GM23338 (cell line): ENCODE data around the gene FGF2.

Experiments used
- POLR2AphosphoS5 ChIP-seq: IDR thresholded peaks from 2 replicates; pipeline ENCODE4 v1.6.1; 2016; ENCODE audit warnings: antibody characterized with exemption, low read depth
- TF ChIP-seq, protein P1 (sequence below), 2 experiments: fragments of 200-600 bp in 1 of 2; sonication (generic) in 1 of 2; conservative IDR thresholded peaks; 2 replicates each; pipeline versions ENCODE4 v1.5.1 to v1.6.1; 2016 to 2017; ENCODE audit warnings: antibody characterized with exemption in 2 of 2, low read depth in 2 of 2, mild to moderate bottlenecking in 2 of 2, moderate library complexity in 1 of 2
- TF ChIP-seq, protein P2 (sequence below): IDR thresholded peaks from one replicate; pipeline ENCODE4 v1.6.1; 2018; ENCODE audit warnings: antibody characterized with exemption; ENCODE audit not compliant: unreplicated experiment

- no peak for TF ChIP-seq POLR2AphosphoS5
- TF ChIP-seq, protein P1, sequence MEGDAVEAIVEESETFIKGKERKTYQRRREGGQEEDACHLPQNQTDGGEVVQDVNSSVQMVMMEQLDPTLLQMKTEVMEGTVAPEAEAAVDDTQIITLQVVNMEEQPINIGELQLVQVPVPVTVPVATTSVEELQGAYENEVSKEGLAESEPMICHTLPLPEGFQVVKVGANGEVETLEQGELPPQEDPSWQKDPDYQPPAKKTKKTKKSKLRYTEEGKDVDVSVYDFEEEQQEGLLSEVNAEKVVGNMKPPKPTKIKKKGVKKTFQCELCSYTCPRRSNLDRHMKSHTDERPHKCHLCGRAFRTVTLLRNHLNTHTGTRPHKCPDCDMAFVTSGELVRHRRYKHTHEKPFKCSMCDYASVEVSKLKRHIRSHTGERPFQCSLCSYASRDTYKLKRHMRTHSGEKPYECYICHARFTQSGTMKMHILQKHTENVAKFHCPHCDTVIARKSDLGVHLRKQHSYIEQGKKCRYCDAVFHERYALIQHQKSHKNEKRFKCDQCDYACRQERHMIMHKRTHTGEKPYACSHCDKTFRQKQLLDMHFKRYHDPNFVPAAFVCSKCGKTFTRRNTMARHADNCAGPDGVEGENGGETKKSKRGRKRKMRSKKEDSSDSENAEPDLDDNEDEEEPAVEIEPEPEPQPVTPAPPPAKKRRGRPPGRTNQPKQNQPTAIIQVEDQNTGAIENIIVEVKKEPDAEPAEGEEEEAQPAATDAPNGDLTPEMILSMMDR (conservative IDR thresholded peaks at IDR 0.05; ENCODE audit: low read depth in 2 of 2), result peak; percentile 58 to 73
- TF ChIP-seq, protein P2, sequence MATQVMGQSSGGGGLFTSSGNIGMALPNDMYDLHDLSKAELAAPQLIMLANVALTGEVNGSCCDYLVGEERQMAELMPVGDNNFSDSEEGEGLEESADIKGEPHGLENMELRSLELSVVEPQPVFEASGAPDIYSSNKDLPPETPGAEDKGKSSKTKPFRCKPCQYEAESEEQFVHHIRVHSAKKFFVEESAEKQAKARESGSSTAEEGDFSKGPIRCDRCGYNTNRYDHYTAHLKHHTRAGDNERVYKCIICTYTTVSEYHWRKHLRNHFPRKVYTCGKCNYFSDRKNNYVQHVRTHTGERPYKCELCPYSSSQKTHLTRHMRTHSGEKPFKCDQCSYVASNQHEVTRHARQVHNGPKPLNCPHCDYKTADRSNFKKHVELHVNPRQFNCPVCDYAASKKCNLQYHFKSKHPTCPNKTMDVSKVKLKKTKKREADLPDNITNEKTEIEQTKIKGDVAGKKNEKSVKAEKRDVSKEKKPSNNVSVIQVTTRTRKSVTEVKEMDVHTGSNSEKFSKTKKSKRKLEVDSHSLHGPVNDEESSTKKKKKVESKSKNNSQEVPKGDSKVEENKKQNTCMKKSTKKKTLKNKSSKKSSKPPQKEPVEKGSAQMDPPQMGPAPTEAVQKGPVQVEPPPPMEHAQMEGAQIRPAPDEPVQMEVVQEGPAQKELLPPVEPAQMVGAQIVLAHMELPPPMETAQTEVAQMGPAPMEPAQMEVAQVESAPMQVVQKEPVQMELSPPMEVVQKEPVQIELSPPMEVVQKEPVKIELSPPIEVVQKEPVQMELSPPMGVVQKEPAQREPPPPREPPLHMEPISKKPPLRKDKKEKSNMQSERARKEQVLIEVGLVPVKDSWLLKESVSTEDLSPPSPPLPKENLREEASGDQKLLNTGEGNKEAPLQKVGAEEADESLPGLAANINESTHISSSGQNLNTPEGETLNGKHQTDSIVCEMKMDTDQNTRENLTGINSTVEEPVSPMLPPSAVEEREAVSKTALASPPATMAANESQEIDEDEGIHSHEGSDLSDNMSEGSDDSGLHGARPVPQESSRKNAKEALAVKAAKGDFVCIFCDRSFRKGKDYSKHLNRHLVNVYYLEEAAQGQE, result no peak
Measured at GRCh38 chr4:122914292-122914904, 87.8 kb downstream of the FGF2 start.
